Stimulated activated CD4-positive, alpha-beta T cell treated with anti-CD3 and anti-CD28 coated beads, Interleukin-4, amount 100 ng/mL, for 48 hours (primary cell): ENCODE data around the gene PDCD4.
"Not testable (repeated sequence)": the region's sequence is repeated elsewhere in the genome, so short reads cannot be mapped to it uniquely, and the experiment has no call there.

ENCODE experiments used
- DNase-seq, 2 donors: peaks; one replicate each; pipeline ENCODE4 v3.0.0-alpha.2; 2020; ENCODE audit warnings: low read depth in 2 of 2

Gene PDCD4

GRCh38 chr10:110861476-110861875 is 10.3 kb upstream of the PDCD4 start:
- no peak for DNase-seq

- no peak for DNase-seq
Measured at GRCh38 chr10:110861930-110862649, 9.6 kb upstream of the PDCD4 start.

- no peak for DNase-seq
Measured at GRCh38 chr10:110862961-110863360, 8.8 kb upstream of the PDCD4 start.

- DNase-seq: no peak
Measured at GRCh38 chr10:110863361-110863760, 8.4 kb upstream of the PDCD4 start.

GRCh38 chr10:110863956-110864355 is 7.8 kb upstream of the PDCD4 start:
- DNase-seq: no peak

- no peak for DNase-seq
Measured at GRCh38 chr10:110864662-110865140, 7.0 kb upstream of the PDCD4 start.

GRCh38 chr10:110865186-110865808 is 6.4 kb upstream of the PDCD4 start:
- DNase-seq: no peak

GRCh38 chr10:110865809-110866482 is 5.8 kb upstream of the PDCD4 start:
- DNase-seq: no peak

- DNase-seq: not testable (repeated sequence)
Measured at GRCh38 chr10:110867011-110867806, 4.5 kb upstream of the PDCD4 start.

- DNase-seq: no peak
Measured at GRCh38 chr10:110867807-110868465, 3.8 kb upstream of the PDCD4 start.

GRCh38 chr10:110868981-110869380 is 2.7 kb upstream of the PDCD4 start:
- no peak for DNase-seq

- DNase-seq: no peak
Measured at GRCh38 chr10:110870823-110871297, 868 bp upstream of the PDCD4 start.

GRCh38 chr10:110872145-110872983 is 636 bp downstream of the PDCD4 start:
- peak; percentile 53 to 62 for DNase-seq

GRCh38 chr10:110872984-110873923 is 1.5 kb downstream of the PDCD4 start:
- DNase-seq: no peak

GRCh38 chr10:110873951-110874350 is 2.2 kb downstream of the PDCD4 start:
- no peak for DNase-seq

- DNase-seq: no peak
Measured at GRCh38 chr10:110876000-110876399, 4.3 kb downstream of the PDCD4 start.

- DNase-seq: no peak
Measured at GRCh38 chr10:110876788-110877187, 5.1 kb downstream of the PDCD4 start.

- DNase-seq: no peak
Measured at GRCh38 chr10:110880012-110880411, 8.3 kb downstream of the PDCD4 start.

GRCh38 chr10:110881247-110881646 is 9.5 kb downstream of the PDCD4 start:
- no peak for DNase-seq
